ENCODE measurements around the gene MRPL40.
A peak's percentile ranks its signal among the peaks of the same experiment; 100 is the strongest.
"Not testable (repeated sequence)": the region's sequence is repeated elsewhere in the genome, so short reads cannot be mapped to it uniquely, and the experiment has no call there.

The MRPL40 gene

DNA sequence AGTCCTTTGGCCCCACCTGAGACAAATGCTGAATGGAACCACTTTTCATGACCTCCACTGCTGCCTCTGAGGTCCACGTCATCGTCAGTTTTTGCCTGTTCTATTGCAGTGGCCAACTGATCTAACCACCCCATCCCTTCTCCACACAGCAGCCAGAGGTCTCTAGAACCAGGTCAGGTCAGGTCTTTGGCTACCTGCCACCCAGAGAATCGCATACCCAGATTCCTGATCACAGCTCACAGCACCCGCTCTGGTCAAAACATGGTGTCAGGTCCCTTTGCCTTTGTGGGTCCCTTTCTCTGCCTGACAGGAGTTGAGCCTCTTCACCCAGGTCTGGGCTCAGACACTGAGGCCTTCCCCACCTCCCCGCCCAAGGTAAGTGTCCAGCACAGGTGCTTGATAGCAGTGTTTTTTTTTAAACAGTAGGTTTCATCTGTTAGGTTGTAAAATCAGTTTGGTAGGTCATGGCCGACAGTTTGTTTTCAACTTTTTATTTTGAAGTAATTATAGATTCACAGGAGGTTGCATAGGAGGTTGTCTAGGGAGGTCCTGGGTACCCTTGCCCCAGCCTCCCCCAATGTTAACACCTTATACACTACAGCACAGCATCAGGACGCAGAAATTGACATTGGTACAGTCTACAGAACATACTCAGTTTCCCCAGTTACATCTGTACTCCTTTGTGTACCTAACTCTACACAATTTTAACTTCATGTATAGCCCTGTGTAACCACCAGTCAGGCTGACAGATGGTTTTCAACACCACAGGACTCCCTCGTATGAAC lies 8.3 kb downstream of the MRPL40 start:
- no peak for DNase-seq (ENCODE audit: low read depth in 3 of 3)

DNA sequence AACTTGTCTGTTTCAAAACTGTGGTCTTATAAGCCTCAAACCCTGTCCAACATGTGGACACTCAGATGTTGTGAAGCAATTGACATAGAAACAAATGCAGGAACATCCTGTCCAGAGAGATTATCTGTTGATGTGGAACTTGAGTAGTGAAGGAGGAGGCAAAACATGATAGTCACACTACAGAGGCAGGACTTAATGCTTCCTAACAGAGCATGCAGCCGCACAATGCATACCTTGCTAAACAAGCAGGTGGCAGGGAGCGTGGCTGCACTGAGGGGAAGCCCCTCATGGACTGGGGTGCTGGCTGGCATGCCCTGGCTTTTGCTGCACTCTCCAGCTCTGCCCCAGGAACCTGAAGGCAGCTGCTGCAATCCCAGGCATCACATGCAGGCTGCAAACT lies 9.8 kb downstream of the MRPL40 start:
- no peak for DNase-seq (ENCODE audit: low read depth in 3 of 3)

DNA sequence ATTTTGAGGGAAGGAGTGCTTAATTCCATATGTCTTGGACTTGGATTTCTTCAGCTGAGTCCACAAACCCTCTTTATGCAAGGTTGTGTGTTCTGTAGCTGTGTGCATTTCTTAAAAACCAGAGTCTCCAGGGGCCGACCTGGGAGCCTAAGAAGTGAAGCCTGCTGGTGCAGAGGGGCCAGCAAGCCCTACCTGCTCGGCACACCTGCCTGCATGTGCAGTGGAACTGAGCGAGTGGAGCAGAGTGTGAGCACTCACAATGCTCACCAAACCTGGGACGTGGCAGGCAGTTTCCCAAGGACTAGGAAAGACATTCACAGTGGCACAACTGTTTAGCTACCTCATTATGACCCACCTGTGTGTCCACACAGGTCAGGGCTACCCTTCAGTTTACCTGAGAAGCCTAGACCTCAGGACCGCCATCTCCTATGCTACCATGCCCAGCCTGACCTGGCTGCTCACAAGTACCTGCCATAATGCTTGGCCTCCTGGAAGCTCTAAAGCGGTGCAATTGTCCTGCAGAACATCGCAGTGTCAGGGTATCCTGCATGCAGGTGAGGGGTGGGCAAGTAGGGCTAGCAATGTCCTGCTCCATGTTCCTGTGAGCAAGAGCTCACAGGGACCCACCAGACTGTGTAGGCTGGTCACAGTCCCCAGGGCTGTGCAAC lies 11.3 kb downstream of the MRPL40 start:
- no peak for DNase-seq (ENCODE audit: low read depth in 3 of 3)

DNA sequence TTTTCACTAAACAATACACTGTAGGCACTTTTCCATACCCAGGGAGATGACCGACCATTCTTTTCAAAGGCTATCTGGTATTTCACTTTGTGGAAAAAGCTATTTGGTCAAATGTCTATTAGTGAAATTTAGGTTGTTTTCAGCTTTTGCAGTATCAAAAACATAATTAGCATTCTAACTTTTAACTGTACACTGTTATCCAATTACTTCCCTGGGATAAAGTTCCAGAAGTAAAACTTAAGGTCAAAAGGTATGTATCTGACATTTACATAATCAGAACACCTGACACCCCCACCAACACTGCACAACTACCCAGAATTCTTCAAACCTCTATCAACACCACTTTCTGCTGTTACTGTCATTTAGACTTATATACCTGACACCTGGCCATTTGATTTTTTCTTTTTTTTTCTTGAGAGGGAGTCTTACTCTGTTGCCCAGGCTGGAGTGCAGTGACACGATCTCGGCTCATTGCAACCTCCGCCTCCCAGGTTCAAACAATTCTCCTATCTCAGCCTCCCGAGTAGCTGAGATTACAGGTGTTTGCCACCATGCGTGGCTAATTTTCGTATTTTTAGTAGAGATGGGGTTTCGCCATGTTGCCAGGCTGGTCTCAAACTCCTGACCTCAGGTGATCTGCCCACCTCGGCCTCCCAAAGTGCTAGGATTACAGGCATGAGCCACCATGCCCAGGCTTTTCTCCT lies 13.1 kb downstream of the MRPL40 start:
- DNase-seq (ENCODE audit: low read depth in 3 of 3): not testable (repeated sequence)

DNA sequence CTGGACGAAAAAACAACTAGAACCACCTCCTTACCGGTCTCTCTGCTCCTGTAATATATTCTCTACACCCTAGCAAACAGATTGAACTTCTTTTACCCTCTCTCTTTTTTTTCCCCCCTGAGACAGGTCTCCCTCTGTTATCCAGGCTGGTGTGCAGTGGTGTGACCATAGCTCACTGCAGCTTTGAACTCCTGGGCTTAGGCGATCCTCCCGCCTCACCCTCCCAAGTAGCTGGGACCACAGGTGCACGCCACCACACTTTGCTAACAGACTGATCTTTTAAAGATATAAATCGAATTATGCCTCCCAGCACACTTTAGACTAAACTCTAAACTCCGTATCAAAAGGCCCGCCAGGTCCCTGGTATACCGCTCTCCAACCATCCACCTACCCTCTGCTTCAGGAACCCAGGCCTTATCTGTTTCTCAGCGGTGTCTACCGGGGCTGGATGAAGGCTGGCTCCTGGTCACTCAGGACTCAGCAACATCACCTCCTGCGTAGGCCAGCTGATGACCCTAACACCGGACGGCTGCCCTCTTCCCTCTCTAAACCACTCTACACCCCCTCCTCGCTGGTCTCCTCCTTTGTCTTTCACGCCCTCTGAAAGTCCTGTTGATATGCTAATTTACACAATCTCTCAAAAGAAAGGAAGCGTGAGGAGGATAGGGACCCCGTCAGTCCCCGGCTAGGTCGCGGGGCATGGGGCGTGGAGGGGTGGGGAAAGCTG lies 14.4 kb downstream of the MRPL40 start:
- DNase-seq (ENCODE audit: low read depth in 3 of 3): no peak

DNA sequence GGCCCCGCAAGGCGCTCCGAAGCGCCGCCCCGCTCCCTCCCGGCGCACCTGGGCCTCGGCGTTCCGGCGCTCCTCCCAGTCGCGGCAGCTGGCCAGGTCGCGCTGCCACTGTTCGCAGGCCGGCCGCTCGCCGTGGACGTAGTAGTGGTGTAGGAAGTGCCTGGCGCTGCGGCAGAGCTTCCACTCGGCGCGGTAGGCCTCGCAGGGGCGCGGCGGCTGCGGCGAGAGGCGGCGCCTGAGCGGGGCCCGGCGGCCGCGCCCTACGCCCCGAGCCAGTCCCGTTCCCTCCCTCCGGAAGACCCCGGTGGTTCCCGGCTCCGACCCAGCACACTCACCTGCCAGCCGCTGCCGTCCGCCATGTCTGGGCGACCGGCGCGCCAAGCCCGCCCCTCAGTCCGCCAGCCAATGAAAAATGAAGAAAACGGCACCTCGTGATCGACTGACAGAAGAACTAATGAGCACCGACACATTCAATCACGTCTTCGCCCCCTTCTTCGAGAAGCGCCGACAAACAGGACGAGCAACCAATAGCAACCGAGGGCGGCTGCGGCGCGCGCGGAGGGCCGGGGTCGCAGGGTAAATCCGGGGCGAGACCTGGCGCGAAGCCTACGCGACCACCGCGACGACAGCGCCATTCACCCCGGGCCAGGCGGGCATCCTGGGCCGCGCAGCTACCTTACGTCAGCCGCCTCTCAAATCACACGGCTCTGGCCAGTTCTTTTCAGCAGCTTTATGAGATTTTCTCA lies 15.2 kb downstream of the MRPL40 start, which contains the start of gene C22orf39:
Gene C22orf39 (minus strand): TSS at position 382 of the 746 bp plus-strand sequence. CDS start 23 bp downstream, at position 359.
- DNase-seq (ENCODE audit: low read depth in 3 of 3): peak; percentile 69 to 80 (median 74)

DNA sequence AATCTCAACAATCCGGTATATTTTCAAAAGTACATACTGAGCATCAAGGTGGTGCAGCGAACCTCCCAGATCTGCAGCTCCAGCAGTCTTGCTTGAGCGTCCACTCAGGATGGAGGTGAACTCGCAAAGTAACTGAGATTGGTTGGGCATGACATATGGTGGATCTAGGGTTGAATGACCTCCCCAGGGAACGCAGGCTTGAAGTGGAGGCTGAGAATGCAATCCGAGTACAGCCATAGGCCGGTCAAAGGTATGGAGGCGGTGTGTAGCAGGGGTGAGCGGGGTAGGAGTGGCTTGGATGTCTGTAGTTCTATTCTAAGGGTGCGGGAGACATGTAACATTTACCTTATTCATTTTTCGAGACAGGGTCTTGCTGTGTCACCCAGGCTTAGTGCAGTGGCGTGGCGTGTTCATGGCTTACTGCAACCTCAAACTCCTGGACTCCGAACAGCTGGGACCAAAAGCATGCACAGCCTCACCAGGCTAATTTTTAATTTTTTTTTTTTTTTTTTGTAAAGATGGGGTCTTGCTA lies 15.8 kb downstream of the MRPL40 start:
- no peak for DNase-seq (ENCODE audit: low read depth in 3 of 3)

DNA sequence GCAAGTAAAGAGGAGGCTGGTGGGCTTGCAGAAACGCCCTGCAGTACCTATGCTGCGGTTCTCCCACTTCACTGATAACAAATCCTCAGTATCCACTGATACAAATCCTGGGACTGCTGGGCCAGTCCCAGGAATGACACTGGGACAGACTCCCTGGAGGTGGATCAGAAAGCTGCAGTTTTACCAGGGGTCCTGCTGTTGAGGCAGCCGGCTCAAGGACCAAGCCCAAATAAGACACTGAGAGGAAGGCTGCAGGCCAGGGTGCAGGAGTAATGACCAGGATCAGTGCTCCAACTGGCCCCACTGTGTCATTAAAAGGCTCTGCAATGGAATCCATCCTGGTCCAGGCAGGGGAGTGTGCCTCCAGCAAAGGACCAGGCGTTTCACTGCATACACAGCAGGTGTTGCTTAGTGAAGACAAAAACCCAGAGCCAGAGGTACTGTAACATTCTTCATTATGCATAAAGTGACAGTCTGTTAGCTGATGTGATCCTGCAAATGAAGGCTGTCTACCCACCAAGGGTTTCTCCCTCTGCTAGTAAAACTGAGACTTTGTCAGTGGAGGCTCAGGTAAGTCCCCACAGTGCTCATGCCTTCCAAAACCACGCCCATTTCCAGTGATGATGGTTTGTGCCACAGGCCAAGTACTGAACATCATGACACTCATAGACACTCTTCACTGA lies 16.5 kb downstream of the MRPL40 start:
- peak in 2 of 3 donors; percentile 53 to 66 for DNase-seq (ENCODE audit: low read depth in 3 of 3)

DNA sequence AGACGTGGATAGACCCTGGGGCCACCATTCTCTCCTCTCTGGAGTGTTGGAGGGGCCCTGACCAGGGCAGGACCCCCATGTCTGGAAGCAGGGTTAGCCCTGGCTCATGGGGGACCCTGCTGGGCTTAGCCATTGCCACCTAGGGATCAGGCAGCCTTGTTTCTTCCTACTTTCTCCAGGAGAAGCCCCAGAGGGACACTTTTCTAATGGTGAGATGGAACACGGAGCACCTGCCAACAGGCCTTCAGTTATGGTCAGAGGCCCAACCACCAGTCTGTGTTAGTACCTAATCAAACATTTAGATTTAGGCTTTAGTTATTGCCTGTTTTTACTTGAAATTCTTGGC lies 17.1 kb downstream of the MRPL40 start:
- DNase-seq (ENCODE audit: low read depth in 3 of 3): no peak

DNA sequence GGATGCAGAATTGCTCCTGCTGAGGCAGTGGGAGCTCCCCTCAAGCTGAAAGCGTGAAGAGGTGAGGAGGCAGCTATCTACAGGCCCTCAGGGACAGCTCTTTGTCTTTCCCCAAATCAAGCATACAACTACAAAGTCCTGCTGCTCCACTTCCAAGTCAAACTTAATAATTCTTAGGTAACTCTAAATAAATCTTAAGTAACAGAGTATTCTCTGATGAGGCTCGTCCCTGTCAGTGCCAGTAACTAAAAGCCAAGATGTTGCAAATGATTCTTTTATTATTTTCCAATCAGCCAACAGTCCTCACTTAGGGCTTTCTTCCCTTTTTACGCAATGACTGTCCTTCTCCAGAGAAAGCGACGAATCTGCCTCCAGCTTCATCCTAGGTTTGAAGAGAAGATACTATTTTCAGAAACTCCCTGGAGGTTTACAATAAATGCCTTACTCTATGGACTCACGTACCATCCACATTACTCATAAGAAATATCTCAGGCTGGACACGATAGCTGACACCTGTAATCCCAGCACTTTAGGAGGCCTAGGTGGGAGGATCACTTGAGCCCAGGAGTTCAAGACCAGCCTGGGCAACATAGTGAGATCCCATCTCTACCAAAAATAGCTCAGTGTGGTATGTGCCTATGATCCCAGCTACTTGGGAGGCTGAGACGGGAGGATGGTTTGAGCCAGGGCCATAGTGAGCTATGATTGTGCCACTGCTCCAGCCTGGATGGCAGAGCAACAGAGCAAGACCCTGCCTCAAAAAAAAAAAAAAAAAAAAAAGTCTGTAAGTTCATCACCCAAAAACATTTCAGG lies 18.2 kb downstream of the MRPL40 start:
- no peak for DNase-seq (ENCODE audit: low read depth in 3 of 3)

DNA sequence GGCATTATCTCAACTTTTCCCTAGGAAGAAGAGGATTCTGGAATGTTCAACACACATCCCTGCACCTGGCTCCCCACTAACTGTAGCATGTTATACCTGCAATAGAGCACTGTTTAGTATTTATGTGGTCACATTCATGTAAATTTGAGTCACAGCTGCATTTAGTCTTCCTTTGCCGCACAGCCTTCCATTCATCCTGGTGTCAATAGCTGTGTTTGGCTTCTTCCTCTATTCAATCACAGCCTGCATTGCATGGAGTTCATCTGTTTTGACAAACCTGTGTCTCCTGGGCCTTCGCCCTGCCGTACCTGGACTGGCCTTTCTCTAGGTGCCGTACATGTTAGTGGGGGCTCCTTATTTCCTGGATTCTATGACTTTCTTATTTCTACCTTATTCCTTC lies 19.2 kb downstream of the MRPL40 start:
- no peak for DNase-seq (ENCODE audit: low read depth in 3 of 3)

DNA sequence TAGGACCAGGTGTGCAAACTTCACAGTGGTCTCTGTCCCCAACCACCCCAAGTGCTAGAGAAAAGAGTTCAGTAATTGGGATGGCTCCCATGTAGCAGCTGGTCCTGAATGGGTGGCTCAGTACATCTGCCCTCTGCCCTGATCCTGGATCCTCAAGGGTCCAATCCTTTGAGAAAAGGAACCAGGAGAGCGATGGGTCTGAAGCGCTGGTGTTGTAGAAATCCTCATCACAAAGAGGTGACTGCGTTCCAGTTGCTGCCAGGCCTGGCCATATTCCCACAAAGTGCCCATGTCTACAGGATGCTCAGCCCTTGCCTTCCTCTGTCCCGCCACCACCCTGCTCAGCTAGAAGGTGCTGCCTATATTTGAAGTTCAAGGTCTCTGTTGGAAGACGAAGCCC lies 21.4 kb downstream of the MRPL40 start:
- DNase-seq (ENCODE audit: low read depth in 3 of 3): no peak

DNA sequence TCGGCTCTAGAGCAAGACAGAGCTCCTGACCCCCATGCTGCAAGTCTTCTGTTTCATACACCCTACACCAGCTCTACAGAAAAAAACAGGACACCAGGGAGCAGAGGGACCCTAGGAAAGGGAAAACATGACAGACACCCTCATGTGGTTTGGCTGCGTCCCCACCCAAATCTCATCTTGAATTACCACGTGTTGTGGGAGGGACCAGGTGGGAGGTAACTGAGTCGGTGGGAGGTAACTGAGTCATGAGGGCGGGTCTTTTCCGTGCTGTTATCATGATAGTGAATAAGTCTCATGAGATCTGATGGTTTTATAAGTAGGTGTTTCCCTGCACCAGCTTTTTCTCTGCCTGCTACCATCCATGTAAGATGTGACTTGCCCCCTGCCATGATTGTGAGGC lies 21.8 kb downstream of the MRPL40 start:
- no peak for DNase-seq (ENCODE audit: low read depth in 3 of 3)

DNA sequence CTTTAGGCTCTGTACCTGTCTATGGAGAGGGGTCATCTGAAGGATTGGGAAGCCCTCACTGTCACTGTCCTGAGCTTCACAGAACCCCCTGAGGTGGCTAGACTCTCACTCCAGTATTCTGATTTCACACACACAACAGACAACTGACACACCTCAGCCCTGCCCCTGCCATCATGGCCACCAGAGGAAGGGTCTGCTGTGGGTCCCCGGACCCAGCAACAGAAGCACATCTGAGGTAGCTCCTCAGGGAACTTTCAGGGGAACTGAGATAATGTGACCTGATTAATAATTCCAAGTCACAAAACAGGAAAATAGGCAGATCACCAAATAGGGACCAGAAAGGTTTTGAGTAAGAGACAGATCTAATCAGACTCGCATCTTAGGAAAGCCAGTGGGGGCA lies 22.7 kb downstream of the MRPL40 start:
- DNase-seq (ENCODE audit: low read depth in 3 of 3): no peak

DNA sequence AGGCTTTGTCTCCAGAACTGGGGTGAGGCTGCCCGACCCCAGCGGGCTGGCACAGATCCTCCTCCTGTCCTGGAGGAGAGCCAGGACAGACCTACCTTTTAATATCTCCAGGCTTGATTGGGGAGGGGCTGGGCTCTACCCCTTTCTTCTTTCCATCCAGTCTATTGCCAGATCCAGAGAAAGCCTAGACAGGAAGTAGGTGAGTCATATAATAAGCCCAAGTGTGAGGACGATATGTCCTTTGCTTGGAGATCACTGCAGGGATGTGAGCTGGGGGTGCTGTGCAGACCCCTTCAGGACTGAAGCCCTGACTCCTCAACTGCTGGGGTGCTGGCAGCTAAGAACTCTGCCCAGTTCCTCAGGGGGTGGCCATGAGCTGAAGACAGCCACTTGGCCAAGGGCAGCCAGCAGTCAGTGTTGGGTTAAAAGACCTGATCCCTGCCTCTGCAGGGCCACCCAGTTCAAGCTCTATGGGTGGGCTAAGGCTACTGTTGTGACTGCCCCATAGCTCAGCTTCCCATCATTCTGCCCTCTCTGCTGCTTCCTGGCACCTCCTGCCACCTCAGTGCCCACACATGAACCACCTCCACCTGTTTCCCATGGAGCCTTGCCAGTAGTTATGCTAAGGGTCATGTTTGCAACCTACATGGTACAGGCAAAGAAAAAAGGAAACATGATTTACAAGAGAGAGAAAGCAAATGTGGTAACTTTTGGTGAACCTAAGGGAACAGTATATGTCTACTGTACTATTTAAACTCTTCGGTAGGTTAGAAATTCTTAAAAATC lies 23.4 kb downstream of the MRPL40 start:
- no peak for DNase-seq (ENCODE audit: low read depth in 3 of 3)

DNA sequence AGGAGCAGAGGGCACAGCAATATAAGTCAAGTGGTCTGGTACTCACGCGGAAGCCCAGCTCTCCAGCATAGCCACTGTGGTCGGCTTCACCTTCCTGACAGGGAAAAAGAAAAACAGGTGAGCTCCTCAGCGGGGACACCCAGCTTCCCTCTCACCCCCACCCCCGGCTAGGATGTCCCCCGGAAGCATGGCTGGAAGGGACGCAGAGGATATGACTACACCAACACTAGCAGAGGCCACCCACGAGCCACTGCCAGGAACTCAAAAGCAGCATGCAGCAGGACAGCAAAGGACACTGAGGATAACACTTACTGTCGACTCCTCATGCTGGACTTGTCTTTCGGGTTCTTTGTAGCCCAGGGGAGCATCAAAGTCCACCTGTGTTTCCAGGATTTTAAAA lies 24.2 kb downstream of the MRPL40 start:
- DNase-seq (ENCODE audit: low read depth in 3 of 3): no peak

DNA sequence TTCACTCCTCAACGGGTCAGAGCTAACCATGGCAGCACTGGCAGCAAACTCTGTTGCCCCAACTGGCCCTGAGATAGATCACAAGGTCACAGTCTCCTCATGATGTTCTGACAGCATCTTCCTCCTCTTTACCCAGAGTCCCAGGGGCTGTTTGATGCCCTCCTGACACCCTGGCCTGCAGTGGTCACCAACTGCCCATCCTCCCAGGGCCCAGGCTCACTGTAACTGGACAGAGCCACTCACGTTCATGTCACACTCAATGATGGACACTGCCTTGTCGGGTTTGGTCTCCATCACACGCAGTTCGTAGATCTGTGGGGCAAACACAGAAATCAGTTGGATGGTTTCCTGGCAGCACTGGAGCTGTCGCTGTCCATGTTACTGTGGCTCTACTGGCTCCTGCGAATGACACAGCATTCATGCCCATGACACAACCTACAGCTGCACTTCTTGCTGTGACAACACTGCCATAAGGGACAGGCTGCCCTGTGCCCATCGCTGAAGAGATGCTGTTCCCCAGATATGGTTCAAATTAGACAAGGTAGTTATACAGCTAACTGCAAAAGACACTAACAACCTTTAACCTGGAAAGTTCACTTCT lies 25.6 kb downstream of the MRPL40 start:
- DNase-seq (ENCODE audit: low read depth in 3 of 3): no peak

DNA sequence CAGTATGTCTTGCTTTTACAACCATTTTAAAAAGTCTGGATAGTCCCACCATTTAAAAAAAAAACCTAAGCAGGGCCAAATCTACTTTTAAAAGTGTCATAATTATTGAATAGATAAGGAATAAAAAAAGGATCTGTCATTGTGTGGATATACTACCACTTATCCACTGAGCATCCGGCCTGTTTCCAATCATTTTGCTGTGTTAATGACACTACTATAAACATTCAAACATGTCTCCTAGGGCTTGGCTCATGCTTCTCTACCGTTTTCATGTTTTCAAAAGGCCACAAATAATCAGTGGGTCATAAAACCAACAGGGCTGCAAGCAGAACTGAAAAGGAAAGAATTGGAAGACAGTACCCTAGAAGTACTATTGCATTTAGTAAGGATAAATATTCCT lies 27.7 kb downstream of the MRPL40 start:
- no peak for DNase-seq (ENCODE audit: low read depth in 3 of 3)

Measured in stimulated activated CD4-positive, alpha-beta T cell treated with anti-CD3 and anti-CD28 coated beads, TNF-alpha, amount 100 ng/mL, for 48 hours (primary cell).